Measurements from ENCODE around the gene UBE2V1.

UBE2V1 gene

GRCh38 chr20:50149481-50150254 is 36.7 kb upstream of the UBE2V1 start:
- no peak overlapping the region for H3K27ac ChIP-seq
- TF ChIP-seq CTCF (IDR thresholded peaks at IDR 0.05) (no peak), ZFX (IDR thresholded peaks at IDR 0.05; ENCODE audit: borderline replicate concordance) (no peak)

- H3K27ac ChIP-seq: no peak overlapping the region
- TF ChIP-seq ZFX (IDR thresholded peaks at IDR 0.05; ENCODE audit: borderline replicate concordance): no peak
- TF ChIP-seq CTCF (IDR thresholded peaks at IDR 0.05): no peak
Observed at GRCh38 chr20:50146732-50147662, 34.0 kb upstream of the UBE2V1 start.

GRCh38 chr20:50146214-50146613 is 33.3 kb upstream of the UBE2V1 start:
- H3K27ac ChIP-seq: no peak overlapping the region
- no peak for TF ChIP-seq CTCF (IDR thresholded peaks at IDR 0.05)
- TF ChIP-seq ZFX (IDR thresholded peaks at IDR 0.05; ENCODE audit: borderline replicate concordance): no peak

- no peak overlapping the region for H3K27ac ChIP-seq
- TF ChIP-seq ZFX (IDR thresholded peaks at IDR 0.05; ENCODE audit: borderline replicate concordance) (no peak), CTCF (IDR thresholded peaks at IDR 0.05) (no peak)
Observed at GRCh38 chr20:50145566-50145965, 32.6 kb upstream of the UBE2V1 start.

- no peak for TF ChIP-seq ZFX (IDR thresholded peaks at IDR 0.05; ENCODE audit: borderline replicate concordance)
- no peak for TF ChIP-seq CTCF (IDR thresholded peaks at IDR 0.05)
- no peak overlapping the region for H3K27ac ChIP-seq
Observed at GRCh38 chr20:50144362-50144761, 31.4 kb upstream of the UBE2V1 start.

- no peak overlapping the region for H3K27ac ChIP-seq
- TF ChIP-seq ZFX (IDR thresholded peaks at IDR 0.05; ENCODE audit: borderline replicate concordance) (no peak), CTCF (IDR thresholded peaks at IDR 0.05) (no peak)
Observed at GRCh38 chr20:50142812-50143211, 29.9 kb upstream of the UBE2V1 start.
